HEK293 (cell line): Measurements from ENCODE around the gene VMA21.

ENCODE experiments used
- CTCF ChIP-seq: fragments of 450-650 bp; formaldehyde crosslinking; IDR thresholded peaks from 2 replicates; pipeline ENCODE4 v1.5.1; 2016; ENCODE audit warnings: missing biosample characterization, missing genetic modification characterization
- KLF10 ChIP-seq: fragments of 450-650 bp; IDR thresholded peaks from 2 replicates; pipeline ENCODE4 v1.5.1; 2018; ENCODE audit warnings: missing biosample characterization, mild to moderate bottlenecking, missing genetic modification characterization
- KLF16 ChIP-seq: fragments of 450-650 bp; formaldehyde crosslinking; IDR thresholded peaks from 2 replicates; pipeline ENCODE4 v1.5.1; 2017; ENCODE audit warnings: missing biosample characterization, missing genetic modification characterization
- PRDM10 ChIP-seq: fragments of 450-650 bp; formaldehyde crosslinking; IDR thresholded peaks from 2 replicates; pipeline ENCODE4 v1.5.1; 2016; ENCODE audit warnings: missing biosample characterization, missing genetic modification characterization
- SCRT2 ChIP-seq: fragments of 450-650 bp; formaldehyde crosslinking; IDR thresholded peaks from 2 replicates; pipeline ENCODE4 v1.5.1; 2016; ENCODE audit warnings: missing biosample characterization, missing genetic modification characterization
- TCF7L2 ChIP-seq: IDR thresholded peaks from 2 replicates; pipeline ENCODE4 v1.6.1; 2011; ENCODE audit warnings: low read depth, mild to moderate bottlenecking, inconsistent platforms, low read length, moderate library complexity, borderline replicate concordance
- ZBTB1 ChIP-seq: fragments of 450-650 bp; formaldehyde crosslinking; IDR thresholded peaks from 2 replicates; pipeline ENCODE4 v1.5.1; 2016; ENCODE audit warnings: missing biosample characterization, missing genetic modification characterization
- ZBTB11 ChIP-seq: fragments of 450-650 bp; formaldehyde crosslinking; conservative IDR thresholded peaks from 2 replicates; pipeline ENCODE4 v1.5.1; 2016; ENCODE audit warnings: low read depth, missing biosample characterization, missing genetic modification characterization
- ZBTB44 ChIP-seq: fragments of 450-650 bp; IDR thresholded peaks from 2 replicates; pipeline ENCODE4 v1.5.1; 2018; ENCODE audit warnings: missing biosample characterization, mild to moderate bottlenecking, missing genetic modification characterization
- ZNF184 ChIP-seq: fragments of 450-650 bp; IDR thresholded peaks from 2 replicates; pipeline ENCODE4 v1.5.1; 2018; ENCODE audit warnings: missing biosample characterization, mild to moderate bottlenecking, missing genetic modification characterization
- ZNF23 ChIP-seq: fragments of 450-650 bp; formaldehyde crosslinking; IDR thresholded peaks from 2 replicates; pipeline ENCODE4 v1.5.1; 2016; ENCODE audit warnings: missing biosample characterization, missing genetic modification characterization, borderline replicate concordance
- ZNF239 ChIP-seq: fragments of 450-650 bp; formaldehyde crosslinking; IDR thresholded peaks from 2 replicates; pipeline ENCODE4 v1.5.1; 2016; ENCODE audit warnings: missing biosample characterization, missing genetic modification characterization
- ZNF530 ChIP-seq: fragments of 450-650 bp; formaldehyde crosslinking; IDR thresholded peaks from 2 replicates; pipeline ENCODE4 v1.5.1; 2016; ENCODE audit warnings: low read depth, missing biosample characterization, missing genetic modification characterization

- TF ChIP-seq ZBTB1 (no peak), PRDM10 (no peak), CTCF (tag by site-specific recombination) (no peak), ZNF184 (tag by site-specific recombination) (no peak), ZNF530 (tag by site-specific recombination) (no peak), KLF16 (tag by site-specific recombination) (no peak), SCRT2 (no peak), TCF7L2 (no peak), ZBTB44 (tag by site-specific recombination) (no peak), ZNF23 (tag by site-specific recombination) (no peak), ZNF239 (tag by site-specific recombination) (no peak), KLF10 (tag by site-specific recombination) (no peak), ZBTB11 (tag by site-specific recombination) (no peak)
Measured at GRCh38 chrX:151419782-151420181, 22.8 kb downstream of the VMA21 start.
